MM.1S (cell line): ENCODE results near the gene SPI1.

Source experiments
- DNase-seq: peaks from one replicate; pipeline ENCODE4 v3.0.0-alpha.2; 2015
- H2AFZ ChIP-seq: fragments of 300-600 bp; sonication (generic); 2 replicates; pipeline ENCODE4 v1.6.0; 2016; ENCODE audit warnings: antibody characterized with exemption, low read length
- H3F3A ChIP-seq: fragments of 300-600 bp; sonication (generic); 2 replicates; pipeline ENCODE4 v1.6.1; 2016; ENCODE audit warnings: mild to moderate bottlenecking, antibody characterized with exemption, low read length, moderate library complexity, mixed read lengths; ENCODE audit not compliant: insufficient read depth
- H3K27ac ChIP-seq: fragments of 300-600 bp; sonication (generic); 2 replicates; pipeline ENCODE4 v1.5.1; 2016; ENCODE audit warnings: mild to moderate bottlenecking, low read length
- H3K27me3 ChIP-seq: fragments of 300-600 bp; sonication (generic); replicated peaks from 2 replicates; pipeline ENCODE4 v1.6.0; 2016; ENCODE audit warnings: low read length; ENCODE audit not compliant: insufficient read depth
- H3K36me3 ChIP-seq: fragments of 300-600 bp; sonication (generic); replicated peaks from 2 replicates; pipeline ENCODE4 v1.6.1; 2016; ENCODE audit warnings: mild to moderate bottlenecking, low read length, mixed read lengths; ENCODE audit not compliant: insufficient read depth
- H3K4me1 ChIP-seq: fragments of 300-600 bp; sonication (generic); 2 replicates; pipeline ENCODE4 v1.6.1; 2016; ENCODE audit warnings: low read length, mixed read lengths
- H3K4me2 ChIP-seq: fragments of 300-600 bp; sonication (generic); 2 replicates; pipeline ENCODE4 v1.6.0; 2016; ENCODE audit warnings: low read depth, low read length
- H3K4me3 ChIP-seq: fragments of 300-600 bp; sonication (generic); 2 replicates; pipeline ENCODE4 v1.5.1; 2016; ENCODE audit warnings: low read length, mixed read lengths
- H3K79me2 ChIP-seq: fragments of 300-600 bp; sonication (generic); 2 replicates; pipeline ENCODE4 v1.6.1; 2016; ENCODE audit warnings: mixed run types, low read length, mixed read lengths
- H3K9ac ChIP-seq: fragments of 300-600 bp; sonication (generic); 2 replicates; pipeline ENCODE4 v1.6.1; 2016; ENCODE audit warnings: low read length, mixed read lengths
- H3K9me2 ChIP-seq: fragments of 300-600 bp; sonication (generic); replicated peaks from 2 replicates; pipeline ENCODE4 v1.6.1; 2016; ENCODE audit warnings: mild to moderate bottlenecking, low read length, mixed read lengths; ENCODE audit not compliant: insufficient read depth
- H3K9me3 ChIP-seq: fragments of 300-600 bp; sonication (generic); replicated peaks from 2 replicates; pipeline ENCODE4 v1.6.1; 2016; ENCODE audit warnings: mild to moderate bottlenecking, low read length, mixed read lengths; ENCODE audit not compliant: insufficient read depth
- H4K20me1 ChIP-seq: fragments of 300-600 bp; sonication (generic); 2 replicates; pipeline ENCODE4 v1.6.1; 2016; ENCODE audit warnings: mild to moderate bottlenecking, low read length, moderate library complexity, mixed read lengths; ENCODE audit not compliant: insufficient read depth
- CTCF ChIP-seq: fragments of 300-600 bp; sonication (generic); IDR thresholded peaks from 2 replicates; pipeline ENCODE4 v1.5.1; 2016; ENCODE audit warnings: antibody characterized with exemption, low read length, mixed read lengths
- EZH2 ChIP-seq: fragments of 300-600 bp; sonication (generic); optimal IDR thresholded peaks from 2 replicates; pipeline ENCODE3; 2017; ENCODE audit warnings: low read depth, mild to moderate bottlenecking, antibody characterized with exemption, low read length, mixed read lengths
- EZH2phosphoT487 ChIP-seq: fragments of 300-600 bp; sonication (generic); IDR thresholded peaks from 2 replicates; pipeline ENCODE4 v1.6.1; 2018; ENCODE audit warnings: antibody characterized with exemption, low read length

Gene SPI1

GRCh38 chr11:47345890-47346563, 32.3 kb downstream of the SPI1 start:
- Histone ChIP-seq H3K36me3 (no peaks in the 10 kb centered on the region), H2AFZ (no peak overlapping the region), H3K9me2 (no peaks in the 10 kb centered on the region), H3K4me3 (no peak overlapping the region), H3F3A (no peaks in the 10 kb centered on the region), H3K27me3 (peaks cover 32% of the 10 kb centered on the region), H3K9ac (no peak overlapping the region), H3K4me2 (no peak overlapping the region), H4K20me1 (no peaks in the 10 kb centered on the region), H3K4me1 (no peaks in the 10 kb centered on the region), H3K27ac (no peak overlapping the region), H3K79me2 (no peaks in the 10 kb centered on the region), H3K9me3 (no peaks in the 10 kb centered on the region)
- TF ChIP-seq EZH2phosphoT487 (no peak), CTCF (no peak), EZH2 (no peak)
- DNase-seq = no peak

- no peak for TF ChIP-seq EZH2phosphoT487
- TF ChIP-seq CTCF = no peak
- TF ChIP-seq EZH2 = no peak
- H3F3A ChIP-seq = no peaks in the 10 kb centered on the region
- H3K36me3 ChIP-seq = no peaks in the 10 kb centered on the region
- DNase-seq = no peak
- no peak overlapping the region for H3K27ac ChIP-seq
- H3K9me3 ChIP-seq = no peaks in the 10 kb centered on the region
- no peaks in the 10 kb centered on the region for H3K79me2 ChIP-seq
- peaks cover 28% of the 10 kb centered on the region for H3K27me3 ChIP-seq
- no peaks in the 10 kb centered on the region for H3K9me2 ChIP-seq
- H2AFZ ChIP-seq = no peak overlapping the region
- H3K4me1 ChIP-seq = no peaks in the 10 kb centered on the region
- no peak overlapping the region for H3K4me3 ChIP-seq
- no peak overlapping the region for H3K9ac ChIP-seq
- H4K20me1 ChIP-seq = no peaks in the 10 kb centered on the region
- H3K4me2 ChIP-seq = no peak overlapping the region
Measured at GRCh38 chr11:47342854-47343253, 35.5 kb downstream of the SPI1 start.

- no peaks in the 10 kb centered on the region for H3K4me1 ChIP-seq
- H3K27ac ChIP-seq = no peak overlapping the region
- H3K36me3 ChIP-seq = no peaks in the 10 kb centered on the region
- H3K4me3 ChIP-seq = no peak overlapping the region
- H3K9me2 ChIP-seq = no peaks in the 10 kb centered on the region
- TF ChIP-seq EZH2 (no peak), EZH2phosphoT487 (no peak), CTCF (no peak)
- no peaks in the 10 kb centered on the region for H4K20me1 ChIP-seq
- no peak overlapping the region for H3K9ac ChIP-seq
- no peak overlapping the region for H3K4me2 ChIP-seq
- no peaks in the 10 kb centered on the region for H3K79me2 ChIP-seq
- H3K9me3 ChIP-seq = no peaks in the 10 kb centered on the region
- no peaks in the 10 kb centered on the region for H3F3A ChIP-seq
- H3K27me3 ChIP-seq = peaks cover 24% of the 10 kb centered on the region
- H2AFZ ChIP-seq = no peak overlapping the region
- DNase-seq = no peak
Measured at GRCh38 chr11:47342036-47342803, 36.1 kb downstream of the SPI1 start.
